Stimulated activated CD4-positive, alpha-beta T cell treated with anti-CD3 and anti-CD28 coated beads, Interleukin-12 subunit alpha, Interleukin-12 subunit beta, amount 100 ng/mL, for 48 hours (primary cell): ENCODE data around the gene ERFL.

Experiments
- DNase-seq, 3 donors: peaks; one replicate each; pipeline ENCODE4 v3.0.0-alpha.2; 2020; ENCODE audit warnings: low read depth in 2 of 3, low spot score in 1 of 3

Gene ERFL

DNA sequence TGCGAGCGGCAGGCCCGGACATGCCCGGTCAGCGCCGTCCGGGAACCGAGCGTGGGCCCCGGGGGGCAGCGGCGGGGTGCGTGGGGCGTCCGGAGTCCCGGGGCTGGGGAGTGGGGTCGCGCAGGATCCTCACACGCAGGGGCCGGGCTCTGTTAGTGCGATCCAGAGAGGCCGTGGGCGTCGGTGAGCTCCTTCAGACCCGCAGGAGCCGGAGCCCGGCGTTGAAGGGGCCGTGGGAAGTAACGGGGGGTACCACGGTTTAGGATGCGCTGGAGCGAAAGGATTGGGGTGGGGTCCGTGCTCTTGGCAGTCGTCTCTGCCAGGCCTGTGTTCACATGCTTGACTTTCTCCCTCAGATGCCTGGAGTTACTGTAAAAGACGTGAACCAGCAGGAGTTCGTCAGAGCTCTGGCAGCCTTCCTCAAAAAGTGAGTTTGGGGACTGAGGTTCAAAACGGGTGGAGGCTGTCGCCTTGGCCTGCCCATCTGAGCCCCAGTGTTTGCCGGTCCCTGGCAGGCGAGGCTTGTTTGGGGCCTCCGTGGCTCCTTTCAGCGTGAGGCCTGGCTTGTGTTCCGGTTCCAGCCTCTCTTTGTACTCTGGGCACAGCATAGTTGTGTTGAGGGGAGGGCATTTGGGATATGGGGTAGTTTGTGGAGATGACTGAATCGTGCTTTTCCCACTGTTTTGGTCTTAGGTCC is 67.7 kb downstream of the ERFL start:
- no peak for DNase-seq

DNA sequence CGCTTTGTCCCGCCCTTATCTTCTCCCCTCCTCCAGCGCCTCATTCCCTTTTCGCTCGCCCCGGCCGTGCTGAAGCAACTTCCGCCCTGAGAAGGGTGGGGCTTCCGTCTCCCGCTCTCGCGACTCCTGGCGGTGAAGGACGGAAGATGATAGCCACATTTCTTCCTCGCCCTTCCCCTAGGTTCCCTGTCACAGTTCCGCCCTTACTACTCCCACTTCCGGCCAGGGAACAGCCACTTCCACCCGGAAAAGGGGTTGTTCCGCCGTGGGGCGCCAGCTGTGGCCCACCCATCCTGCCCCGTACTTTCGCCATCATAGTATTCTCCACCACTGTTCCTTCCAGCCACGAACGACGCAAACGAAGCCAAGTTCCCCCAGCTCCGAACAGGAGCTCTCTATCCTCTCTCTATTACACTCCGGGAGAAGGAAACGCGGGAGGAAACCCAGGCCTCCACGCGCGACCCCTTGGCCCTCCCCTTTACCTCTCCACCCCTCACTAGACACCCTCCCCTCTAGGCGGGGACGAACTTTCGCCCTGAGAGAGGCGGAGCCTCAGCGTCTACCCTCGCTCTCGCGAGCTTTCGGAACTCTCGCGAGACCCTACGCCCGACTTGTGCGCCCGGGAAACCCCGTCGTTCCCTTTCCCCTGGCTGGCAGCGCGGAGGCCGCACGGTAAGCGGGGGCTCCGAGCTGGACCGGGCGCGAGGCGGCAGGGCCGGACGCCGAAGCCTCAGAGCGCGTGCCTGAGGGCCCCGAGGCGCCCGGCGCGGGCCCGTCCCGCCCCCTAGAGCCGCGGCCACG is 68.4 kb downstream of the ERFL start, which contains the start of gene RPS19:
RPS19 (plus strand) TSS at position 638 of the 801 bp plus-strand sequence. CDS start 520 bp downstream, outside the sequence.
- peak; percentile 96 to 98 (median 96) for DNase-seq

DNA sequence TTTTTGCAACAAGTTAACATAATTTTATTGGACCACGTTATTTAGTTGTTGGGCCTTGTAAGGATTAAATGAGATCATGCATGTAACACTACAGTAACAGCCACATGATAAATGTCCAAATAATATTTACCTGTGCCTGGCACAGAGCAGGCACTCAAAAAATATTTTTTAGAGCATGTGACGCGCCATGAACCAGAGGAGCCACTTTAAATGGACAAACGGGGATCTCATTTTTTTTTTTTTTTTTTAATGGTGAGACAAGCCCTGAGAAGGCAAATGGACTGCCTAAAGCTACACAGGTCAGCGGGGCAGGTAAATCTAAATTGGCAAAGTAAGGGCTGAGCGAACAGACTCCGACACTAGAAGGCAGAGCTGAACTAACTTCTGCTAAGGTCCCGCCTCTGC is 69.0 kb downstream of the ERFL start:
- DNase-seq = no peak
